Activated effector memory CD4-positive, alpha-beta T cell treated with anti-CD3 and anti-CD28 coated beads, Interleukin-2, amount 50 U/mL, for 16 hours (primary cell): ENCODE results near the gene FAM227A.

ENCODE experiments used
- DNase-seq: peaks from one replicate; pipeline ENCODE4 v3.0.0-alpha.2; 2020

The FAM227A gene

GRCh38 chr22:38656256-38657044, at the start of gene FAM227A, which contains the start of gene CBY1:
Gene FAM227A, minus strand, starts transcription at chr22:38656392. Its CDS starts 6,224 bp downstream, at chr22:38650168.
Gene CBY1, plus strand, starts transcription at chr22:38656638. Its CDS starts 11,417 bp downstream, at chr22:38668055.
- DNase-seq = peak; percentile 95

DNA sequence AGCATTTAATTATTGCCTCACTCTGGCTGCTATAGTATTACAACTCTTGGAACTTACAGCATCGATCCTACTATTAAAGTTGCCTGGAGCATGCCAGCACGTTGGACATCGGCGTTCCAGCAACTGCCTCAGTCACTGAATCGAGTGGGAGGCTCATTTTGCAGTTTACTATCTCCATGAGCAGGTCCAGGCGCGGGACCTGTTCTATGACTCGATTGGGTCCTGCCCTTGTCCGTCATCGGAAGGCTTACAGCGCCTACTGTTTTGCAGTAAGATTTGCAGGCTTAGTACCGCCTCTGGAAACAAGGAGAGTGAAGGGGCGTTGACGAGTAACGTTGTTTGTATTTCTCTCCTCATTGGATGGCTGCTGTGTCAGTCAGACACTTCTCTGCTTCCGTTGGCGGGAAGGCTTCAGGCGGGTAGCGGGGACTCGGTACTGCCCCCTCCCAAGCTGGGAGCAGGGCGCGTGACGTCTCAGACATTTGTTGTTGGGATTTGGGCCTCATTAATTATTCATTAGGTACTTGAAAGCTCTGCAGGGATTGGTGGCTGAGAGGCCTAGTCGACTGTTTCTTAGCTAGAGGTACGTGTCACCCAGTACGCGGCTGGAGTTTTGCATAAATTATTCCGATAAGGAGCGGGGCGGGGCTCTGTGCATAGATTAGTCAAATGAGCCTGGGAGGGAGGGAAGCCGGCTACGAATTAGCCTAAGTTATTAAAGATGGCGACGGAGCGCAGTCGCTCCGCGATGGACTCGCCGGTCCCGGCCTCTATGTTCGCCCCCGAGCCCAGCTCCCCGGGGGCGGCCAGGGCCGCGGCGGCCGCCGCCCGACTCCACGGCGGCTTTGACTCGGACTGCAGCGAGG, 49.3 kb upstream of the FAM227A start, which contains the start of gene GTPBP1:
Gene GTPBP1 (plus strand): TSS at position 710 of the 866 bp plus-strand sequence. CDS start 12 bp downstream, at position 722.
- peak; percentile 98 for DNase-seq

DNA sequence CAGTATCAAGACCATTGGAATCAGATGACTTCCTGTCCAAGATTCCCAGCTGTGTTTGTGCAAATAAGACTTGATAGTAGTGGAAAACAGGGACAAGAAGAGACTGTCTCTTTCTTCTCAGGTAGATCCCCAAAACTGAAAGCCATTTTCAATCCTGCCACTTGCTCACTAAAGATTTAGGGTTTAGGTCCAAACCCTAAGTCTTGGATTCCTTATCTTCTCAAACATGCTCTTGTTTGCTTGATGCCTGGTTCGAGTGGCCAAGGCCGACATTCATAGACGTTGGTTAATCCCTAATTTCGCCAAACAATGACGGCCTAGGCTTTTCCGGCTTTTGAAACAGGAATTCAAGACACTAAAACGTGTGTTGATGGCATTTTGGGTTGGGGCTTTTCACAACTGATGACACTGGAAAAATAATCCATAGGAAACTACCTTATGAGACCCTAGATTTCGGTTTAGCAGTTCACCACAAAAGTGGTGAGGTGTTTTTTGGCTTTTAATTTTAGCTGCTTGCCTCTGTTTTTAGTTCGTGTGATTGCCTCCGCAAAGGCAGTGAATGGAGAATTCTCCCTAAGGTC, 48.6 kb upstream of the FAM227A start:
- DNase-seq = no peak

DNA sequence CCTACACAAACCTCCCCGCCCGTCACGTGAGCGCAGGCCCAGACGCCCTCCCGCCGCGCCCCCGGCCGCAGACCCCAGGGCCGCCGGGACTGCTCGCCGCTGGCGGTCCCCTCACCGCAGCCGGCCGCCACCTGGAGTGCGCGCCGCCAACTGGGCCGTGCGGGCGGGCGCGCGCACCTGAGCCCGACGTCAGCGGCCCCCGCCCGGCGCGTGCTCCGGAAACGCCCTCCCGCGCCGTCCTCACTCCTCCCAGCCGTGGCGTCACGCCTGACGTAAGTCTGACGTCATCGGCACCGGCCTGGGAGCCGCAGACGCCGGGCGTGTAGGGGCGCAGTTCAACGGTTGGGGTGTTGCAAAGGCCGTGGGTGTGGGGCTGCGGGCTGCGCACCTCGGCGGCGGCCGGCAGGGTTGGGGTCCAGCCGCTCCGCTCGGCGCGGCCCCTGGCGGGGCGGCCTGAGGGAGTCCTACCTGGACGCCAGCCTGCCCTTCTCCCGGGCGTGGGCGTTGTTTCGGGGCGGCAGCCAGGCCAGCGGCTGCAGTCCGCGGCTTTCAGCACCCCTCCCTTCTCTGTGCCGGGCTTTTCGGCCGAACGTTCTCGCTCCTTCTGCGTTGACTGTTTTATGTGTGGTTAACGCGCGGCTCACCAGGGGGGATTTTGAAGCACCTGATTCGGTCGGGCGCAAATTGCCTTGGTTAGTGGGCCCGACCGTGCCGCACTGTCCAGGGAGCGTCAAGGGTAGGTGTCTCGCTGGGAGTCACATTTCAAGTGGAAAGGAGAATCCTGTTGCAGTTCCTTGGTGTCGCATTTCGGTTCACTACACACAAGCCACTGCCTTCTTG, 44.8 kb upstream of the FAM227A start, which contains the start of gene JOSD1:
Gene JOSD1 (minus strand): TSS at position 155 of the 840 bp plus-strand sequence. CDS start 956 bp downstream, outside the sequence.
- DNase-seq = peak; percentile 99

DNA sequence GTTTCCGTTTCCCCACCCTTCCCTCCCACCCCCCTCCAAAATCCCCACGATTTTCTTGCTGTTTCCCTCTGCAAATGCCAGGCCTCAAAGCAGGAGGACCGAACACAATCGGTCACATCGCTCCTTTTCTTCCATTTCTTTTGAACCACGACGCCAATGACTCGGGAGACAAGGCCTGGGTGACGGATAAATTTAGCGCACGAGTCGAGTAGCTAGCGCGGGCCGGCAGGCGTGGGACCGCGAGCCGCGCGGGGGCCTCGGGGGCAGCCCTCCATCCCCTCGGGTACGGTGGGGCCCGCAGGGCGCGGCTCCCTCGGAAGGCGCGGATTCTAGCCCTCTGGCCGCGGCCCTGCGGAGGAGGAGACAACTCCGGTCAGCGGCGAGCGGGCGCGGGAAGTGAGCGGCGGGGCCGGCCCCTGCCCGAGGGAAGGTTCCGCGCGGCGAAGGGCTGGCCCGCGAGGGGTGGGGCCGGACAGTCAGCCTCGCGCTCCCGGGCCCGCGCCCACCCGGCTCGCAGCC, 44.1 kb upstream of the FAM227A start:
- no peak for DNase-seq

- DNase-seq = no peak
These were observed 43.6 kb upstream of the FAM227A start for GRCh38 chr22:38699784-38700183.

DNA sequence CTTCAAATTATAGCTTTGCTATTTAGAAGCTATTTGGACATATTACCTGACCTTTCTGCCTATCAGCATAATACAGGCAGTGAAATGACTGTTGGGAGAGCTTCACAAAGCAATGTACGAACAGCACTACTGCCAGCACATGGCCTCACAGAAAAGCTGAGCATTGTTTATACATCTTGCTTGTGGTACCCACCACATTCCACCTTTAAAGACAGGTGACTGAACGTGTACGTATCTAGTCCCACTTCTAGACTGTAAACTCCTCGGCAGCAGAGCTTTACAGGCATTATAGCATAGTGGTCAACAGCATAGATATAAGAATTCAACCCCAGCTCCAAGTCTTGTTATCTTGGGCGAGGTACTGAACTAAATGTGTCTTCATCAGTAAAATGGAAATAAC, 43.0 kb upstream of the FAM227A start:
- DNase-seq = no peak

DNA sequence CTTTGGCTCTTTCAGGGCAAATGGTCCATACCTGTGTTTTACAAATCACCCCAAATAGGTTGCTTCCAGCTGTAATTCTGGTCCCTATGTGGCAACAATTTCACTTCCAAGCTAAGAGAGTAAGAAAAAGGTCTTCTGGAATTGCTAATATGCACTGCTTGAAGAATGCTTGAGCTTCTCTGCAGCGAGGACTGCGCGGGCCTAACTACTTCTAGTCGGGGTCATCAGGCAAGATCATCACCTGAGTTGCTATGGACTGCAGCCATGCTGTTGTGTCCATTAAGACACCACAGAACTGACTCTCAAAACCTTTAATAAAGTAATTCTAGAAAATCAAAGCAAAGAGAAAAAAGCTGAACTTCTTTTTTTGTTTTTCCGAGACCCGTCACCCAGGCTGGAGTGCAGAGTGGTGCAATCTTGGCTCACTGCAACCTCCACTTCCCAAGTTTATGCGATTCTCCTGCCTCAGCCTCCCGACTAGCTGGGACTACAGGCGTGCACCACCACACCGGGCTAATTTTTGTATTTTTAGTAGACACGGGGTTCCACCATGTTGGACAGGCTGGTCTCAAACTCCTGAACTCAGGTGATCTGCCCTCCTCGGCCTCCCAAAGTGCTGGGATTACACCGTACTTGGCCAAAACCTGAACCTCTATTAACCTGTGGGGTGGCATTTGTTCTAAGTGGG, 42.4 kb upstream of the FAM227A start:
- no peak for DNase-seq

DNA sequence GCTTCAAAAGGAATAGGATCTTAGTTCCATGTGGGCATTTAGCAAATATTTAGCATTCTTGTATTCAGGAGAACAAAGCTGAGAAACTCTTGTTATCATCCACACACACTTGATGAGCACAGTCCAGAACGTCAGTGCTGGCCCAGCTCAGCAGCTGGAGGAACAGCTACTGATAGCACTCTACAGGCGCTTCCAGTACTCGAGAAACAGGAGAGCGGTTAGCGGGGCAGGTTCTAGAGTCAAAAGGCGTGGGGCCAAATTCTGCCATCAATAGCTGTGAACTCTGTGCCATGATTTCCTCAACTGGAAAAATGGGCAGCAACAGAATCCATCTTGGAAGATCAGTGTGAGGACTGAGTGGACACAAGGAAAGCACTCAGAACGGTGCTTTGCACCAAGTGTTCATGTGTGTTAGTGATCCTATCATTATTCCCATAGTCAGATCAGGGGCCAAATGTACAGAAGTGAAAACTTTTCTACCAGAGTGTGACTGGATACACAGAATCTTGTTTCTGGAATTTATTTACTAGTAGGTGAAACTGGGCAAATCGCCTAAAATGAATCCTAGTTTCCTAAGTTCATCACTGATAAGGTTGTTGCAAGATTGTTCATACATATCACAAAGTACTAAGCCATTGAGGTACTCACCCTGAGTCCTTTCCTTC, 41.4 kb upstream of the FAM227A start:
- no peak for DNase-seq

DNA sequence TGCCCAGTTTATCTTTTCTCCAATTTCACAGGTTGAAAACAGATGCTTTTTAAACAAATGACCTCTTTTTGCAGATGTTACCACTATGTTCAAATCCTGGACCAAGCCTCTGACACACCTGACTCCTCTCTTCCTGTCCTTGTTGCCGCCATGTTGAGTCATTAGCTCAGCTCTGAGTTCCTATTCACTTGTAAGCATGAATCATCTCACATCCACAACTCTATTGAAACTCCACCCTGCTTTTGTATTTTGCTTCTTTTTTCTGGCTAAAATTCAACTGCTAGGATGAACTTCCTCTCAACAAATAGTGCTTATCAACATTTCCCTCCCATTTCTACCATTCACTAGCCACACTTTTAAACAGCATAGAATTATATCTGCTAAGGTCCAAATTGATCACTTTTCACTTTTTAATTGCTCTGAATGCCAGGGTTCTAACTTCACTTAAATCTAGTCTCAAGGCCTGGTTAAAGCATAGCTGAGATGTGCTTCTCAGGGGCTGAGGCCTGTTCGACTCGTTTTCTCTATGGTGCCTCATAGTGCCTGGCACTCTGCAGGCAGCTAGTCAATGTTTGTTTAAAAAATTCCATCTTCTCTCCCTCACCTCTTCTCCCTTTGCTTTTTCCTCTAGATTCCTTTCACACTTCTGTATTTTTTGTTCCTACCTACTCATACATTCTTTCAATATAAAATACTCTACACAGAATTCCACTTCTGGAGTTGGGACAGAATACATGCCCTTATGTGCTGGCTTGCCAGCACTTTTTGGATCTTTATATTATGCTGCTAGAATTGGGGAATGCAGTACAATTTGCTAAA, 40.6 kb upstream of the FAM227A start:
- peak; percentile 75 for DNase-seq

DNA sequence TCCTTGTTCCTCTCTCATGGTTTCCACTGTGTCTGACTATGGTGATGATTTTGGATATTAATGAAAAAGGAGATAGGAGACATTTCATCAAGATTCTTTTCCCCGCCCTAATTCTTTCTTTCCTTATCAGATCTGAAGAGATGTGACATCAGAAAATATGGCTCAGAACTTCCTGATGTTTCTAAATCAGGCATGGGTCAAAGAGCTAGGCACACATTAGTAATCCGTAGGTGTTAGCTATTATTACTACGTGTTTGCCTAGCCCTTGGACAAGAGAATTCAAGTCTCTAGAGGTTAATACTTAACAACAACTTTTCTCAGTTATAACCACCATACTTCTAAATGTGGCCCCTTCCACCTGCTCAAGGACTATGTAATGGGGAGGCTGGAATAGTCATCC, 38.7 kb upstream of the FAM227A start:
- no peak for DNase-seq

- no peak for DNase-seq
These were observed 37.9 kb upstream of the FAM227A start for GRCh38 chr22:38694049-38694448.

- DNase-seq = no peak
These were observed 33.5 kb upstream of the FAM227A start for GRCh38 chr22:38689651-38690050.

GRCh38 chr22:38685761-38686160, 29.6 kb upstream of the FAM227A start:
- no peak for DNase-seq

DNA sequence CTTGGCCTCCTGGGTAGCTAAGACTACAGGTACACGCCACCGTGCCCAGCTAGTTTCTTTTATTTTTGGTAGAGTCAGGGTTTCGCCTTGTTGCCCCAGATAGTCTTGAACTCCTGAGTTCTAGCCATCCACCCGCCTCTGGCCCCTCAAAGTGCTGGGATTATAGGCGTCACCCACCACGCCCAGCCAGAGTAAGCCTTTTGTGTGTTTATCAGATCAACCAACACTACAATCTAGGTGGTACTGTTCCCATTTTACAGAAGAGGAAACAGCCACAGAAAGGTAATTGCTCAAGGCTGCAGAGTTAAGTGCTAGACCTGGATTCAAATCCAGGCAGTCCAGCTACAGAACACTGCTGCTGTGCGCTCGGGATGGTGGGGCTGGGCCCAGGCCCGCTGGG, 28.7 kb upstream of the FAM227A start:
- no peak for DNase-seq

GRCh38 chr22:38681582-38682335, 25.6 kb upstream of the FAM227A start, which contains the start of gene TOMM22:
Gene TOMM22, plus strand, starts transcription at chr22:38681957. Its CDS starts 22 bp downstream, at chr22:38681979.
- DNase-seq = peak; percentile 95

- DNase-seq = no peak
These were observed 19.6 kb upstream of the FAM227A start for GRCh38 chr22:38675833-38676232.

DNA sequence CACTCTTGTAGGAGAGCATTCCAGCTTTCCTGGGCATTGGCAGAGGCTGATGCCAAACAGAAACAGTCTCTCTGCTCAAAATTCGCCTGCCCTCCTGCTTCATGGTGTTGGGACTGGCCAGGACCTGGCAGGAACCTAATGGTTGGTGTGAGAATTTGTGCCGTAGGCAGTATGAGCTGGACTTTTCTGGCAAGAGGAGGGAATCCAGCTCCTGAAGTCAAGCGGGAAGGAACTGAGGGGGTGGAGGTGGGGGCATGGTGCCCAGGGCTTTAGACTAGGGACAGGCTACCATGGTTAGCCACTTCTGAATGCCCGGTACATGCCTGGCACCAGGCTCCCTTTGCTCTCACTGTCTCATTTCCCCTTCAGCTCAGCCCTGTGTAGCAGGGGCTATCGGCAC, 18.7 kb upstream of the FAM227A start:
- no peak for DNase-seq
